Progenitor cell of endocrine pancreas (in vitro differentiated cells): ENCODE data around the gene TBL1X. TPM values are rescaled to one million over a fixed set of nuclear protein-coding genes. Genes with fewer than 3 reads are reported as not detected.
A peak's percentile ranks its signal among the peaks of the same experiment; 100 is the strongest.

Experiments
- DNase-seq: peaks from one replicate; pipeline ENCODE4 v3.0.0; 2021; ENCODE audit warnings: low spot score; ENCODE audit not compliant: unreplicated experiment
- H3K27ac Mint-ChIP-seq: 2 replicates; pipeline ENCODE4 v1.8.0; 2021; ENCODE audit warnings: mild to moderate bottlenecking, moderate library complexity, mixed read lengths
- H3K27me3 Mint-ChIP-seq: 2 replicates; pipeline ENCODE4 v1.8.0; 2021; ENCODE audit warnings: mixed read lengths
- H3K36me3 Mint-ChIP-seq: 2 replicates; pipeline ENCODE4 v1.8.0; 2022; ENCODE audit warnings: mixed read lengths; ENCODE audit not compliant: insufficient read depth
- H3K4me1 Mint-ChIP-seq: 2 replicates; pipeline ENCODE4 v1.8.0; 2021; ENCODE audit warnings: low read depth, mixed read lengths
- H3K4me3 Mint-ChIP-seq: 2 replicates; pipeline ENCODE4 v1.8.0; 2021; ENCODE audit warnings: low read depth, mild to moderate bottlenecking, moderate library complexity, mixed read lengths
- H3K9me3 Mint-ChIP-seq: 2 replicates; pipeline ENCODE4 v1.8.0; 2021; ENCODE audit warnings: low read depth, mixed read lengths
- total RNA-seq: library from RNA; stranded (reverse); gene quantifications from 2 replicates; pipeline ENCODE4 v1.2.1, GENCODE V29; 2021
- TF ChIP-seq, protein P1 (sequence below): fragments of 200-600 bp; sonication (generic); IDR thresholded peaks from one replicate; pipeline ENCODE4 v1.5.0; 2021; ENCODE audit warnings: antibody characterized with exemption, mild to moderate bottlenecking; ENCODE audit not compliant: unreplicated experiment

The TBL1X gene
- total RNA-seq, 1 donor from 2014 or later = 42.7 TPM

DNA sequence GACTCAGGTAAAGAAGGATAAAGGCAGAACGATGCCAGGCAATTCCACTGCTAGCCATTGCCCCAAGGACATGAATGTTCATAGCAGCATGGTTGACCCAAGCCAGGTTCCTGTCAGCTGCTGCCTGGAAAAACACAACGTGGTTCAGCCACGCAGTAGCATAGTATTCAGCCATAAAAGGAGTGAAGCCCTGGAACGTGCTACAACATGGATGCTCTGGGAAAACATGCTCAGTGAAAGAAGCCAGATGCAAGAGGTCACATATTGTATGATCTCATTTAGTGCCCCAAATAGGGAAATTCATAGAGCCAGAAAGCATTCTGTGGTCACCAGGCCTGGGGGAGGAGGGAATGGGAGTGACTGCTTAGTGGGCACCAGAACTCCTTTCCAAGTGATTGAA is 170.9 kb downstream of the TBL1X start:
- Mint-ChIP-seq H3K27me3 (no peaks in the 10 kb centered on the region), H3K4me1 (no peaks in the 10 kb centered on the region), H3K9me3 (peaks cover 17% of the 10 kb centered on the region), H3K4me3 (no peak overlapping the region), H3K36me3 (no peaks in the 10 kb centered on the region), H3K27ac (peak overlapping the region; percentile 80)
- TF ChIP-seq, protein P1, sequence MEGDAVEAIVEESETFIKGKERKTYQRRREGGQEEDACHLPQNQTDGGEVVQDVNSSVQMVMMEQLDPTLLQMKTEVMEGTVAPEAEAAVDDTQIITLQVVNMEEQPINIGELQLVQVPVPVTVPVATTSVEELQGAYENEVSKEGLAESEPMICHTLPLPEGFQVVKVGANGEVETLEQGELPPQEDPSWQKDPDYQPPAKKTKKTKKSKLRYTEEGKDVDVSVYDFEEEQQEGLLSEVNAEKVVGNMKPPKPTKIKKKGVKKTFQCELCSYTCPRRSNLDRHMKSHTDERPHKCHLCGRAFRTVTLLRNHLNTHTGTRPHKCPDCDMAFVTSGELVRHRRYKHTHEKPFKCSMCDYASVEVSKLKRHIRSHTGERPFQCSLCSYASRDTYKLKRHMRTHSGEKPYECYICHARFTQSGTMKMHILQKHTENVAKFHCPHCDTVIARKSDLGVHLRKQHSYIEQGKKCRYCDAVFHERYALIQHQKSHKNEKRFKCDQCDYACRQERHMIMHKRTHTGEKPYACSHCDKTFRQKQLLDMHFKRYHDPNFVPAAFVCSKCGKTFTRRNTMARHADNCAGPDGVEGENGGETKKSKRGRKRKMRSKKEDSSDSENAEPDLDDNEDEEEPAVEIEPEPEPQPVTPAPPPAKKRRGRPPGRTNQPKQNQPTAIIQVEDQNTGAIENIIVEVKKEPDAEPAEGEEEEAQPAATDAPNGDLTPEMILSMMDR = no peak
- DNase-seq = no peak

DNA sequence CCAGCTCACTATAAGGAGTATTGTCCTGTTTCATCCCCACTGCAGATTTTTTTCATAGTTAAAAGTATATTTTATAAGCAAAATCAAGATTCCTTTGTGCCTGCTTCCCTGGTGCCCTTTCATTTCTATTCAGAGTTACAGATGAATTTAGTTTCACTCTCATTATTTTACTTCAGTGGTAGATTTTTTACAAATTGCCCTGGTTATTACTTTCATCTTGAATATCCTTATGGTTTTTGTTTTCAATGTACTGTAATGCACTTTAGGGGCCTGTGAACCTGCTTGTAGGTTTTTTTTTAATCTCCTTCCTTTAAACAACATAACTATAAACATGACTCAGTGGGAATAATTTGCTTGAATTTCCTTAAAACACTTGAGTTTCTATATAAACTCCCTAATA is 174.0 kb downstream of the TBL1X start:
- Mint-ChIP-seq H3K9me3 (peaks cover 13% of the 10 kb centered on the region), H3K27ac (no peak overlapping the region)

DNA sequence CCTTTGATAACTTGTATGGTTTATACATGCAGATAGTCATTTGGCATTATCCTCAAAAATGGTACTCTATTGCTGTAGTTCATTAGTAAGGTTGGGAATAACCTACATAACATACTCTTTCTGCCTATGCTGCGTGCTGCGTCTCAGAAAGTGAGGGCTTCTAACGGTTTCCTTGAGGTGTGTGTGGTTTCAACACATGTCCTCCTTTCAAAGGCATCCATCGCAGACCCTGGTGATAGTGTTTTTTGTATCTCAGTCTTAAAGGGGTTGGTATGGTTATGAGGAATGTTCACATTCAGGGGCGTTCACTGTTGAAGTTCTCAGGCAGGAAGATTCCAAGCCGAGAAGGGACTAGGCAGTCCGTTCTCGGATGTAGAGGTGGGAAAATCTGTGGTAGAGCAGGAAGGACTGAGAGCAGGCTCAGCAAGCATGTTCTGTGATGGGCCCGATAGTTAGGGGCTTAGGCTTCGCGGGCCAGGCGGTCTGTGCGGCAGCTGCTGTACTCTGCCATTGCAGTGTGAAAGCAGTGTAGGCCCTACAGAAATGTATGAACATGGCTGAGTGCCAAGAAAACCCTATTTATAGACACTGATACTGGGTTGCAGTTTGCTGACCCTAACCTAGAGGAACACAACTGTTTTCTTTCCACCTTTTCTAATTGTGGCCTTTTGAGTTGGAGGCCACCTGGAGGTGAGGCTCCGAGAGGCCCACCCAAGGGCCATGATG is 177.6 kb downstream of the TBL1X start:
- peaks cover 5% of the 10 kb centered on the region for H3K4me1 Mint-ChIP-seq
- H3K9me3 Mint-ChIP-seq = peaks cover 13% of the 10 kb centered on the region
- TF ChIP-seq, protein P1 = no peak
- no peak overlapping the region for H3K27ac Mint-ChIP-seq
- H3K27me3 Mint-ChIP-seq = no peaks in the 10 kb centered on the region
- no peak overlapping the region for H3K4me3 Mint-ChIP-seq
- no peak for DNase-seq
- H3K36me3 Mint-ChIP-seq = peaks cover 4% of the 10 kb centered on the region

More for the DNA sequence above, 174.0 kb downstream of the TBL1X start:
- Mint-ChIP-seq H3K27me3 (no peaks in the 10 kb centered on the region), H3K4me3 (no peak overlapping the region), H3K4me1 (no peaks in the 10 kb centered on the region), H3K36me3 (no peaks in the 10 kb centered on the region)
- TF ChIP-seq, protein P1 = no peak
- no peak for DNase-seq

DNA sequence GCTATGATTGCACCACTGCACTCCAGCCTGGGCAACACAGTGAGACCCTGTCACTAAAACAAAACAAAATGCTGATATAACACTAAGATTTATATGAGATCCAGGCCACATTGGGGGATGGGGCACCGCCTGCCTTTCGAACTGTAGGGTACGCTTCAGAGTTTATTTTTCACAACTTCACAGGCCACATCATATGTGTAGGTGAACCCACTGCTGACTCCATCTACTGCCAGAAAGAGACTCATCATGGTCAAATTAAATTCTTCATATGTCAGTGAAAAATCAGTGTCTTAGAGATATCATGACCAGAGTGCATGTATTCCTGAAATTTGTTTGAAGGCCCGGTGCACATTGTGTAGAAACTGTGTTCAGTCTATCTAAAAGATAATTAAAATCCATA is 178.9 kb downstream of the TBL1X start:
- TF ChIP-seq, protein P1 = no peak
- H3K36me3 Mint-ChIP-seq = peaks cover 4% of the 10 kb centered on the region
- H3K27ac Mint-ChIP-seq = no peak overlapping the region
- DNase-seq = no peak
- H3K9me3 Mint-ChIP-seq = peaks cover 12% of the 10 kb centered on the region
- no peak overlapping the region for H3K4me3 Mint-ChIP-seq
- H3K27me3 Mint-ChIP-seq = no peaks in the 10 kb centered on the region
- H3K4me1 Mint-ChIP-seq = peaks cover 5% of the 10 kb centered on the region

DNA sequence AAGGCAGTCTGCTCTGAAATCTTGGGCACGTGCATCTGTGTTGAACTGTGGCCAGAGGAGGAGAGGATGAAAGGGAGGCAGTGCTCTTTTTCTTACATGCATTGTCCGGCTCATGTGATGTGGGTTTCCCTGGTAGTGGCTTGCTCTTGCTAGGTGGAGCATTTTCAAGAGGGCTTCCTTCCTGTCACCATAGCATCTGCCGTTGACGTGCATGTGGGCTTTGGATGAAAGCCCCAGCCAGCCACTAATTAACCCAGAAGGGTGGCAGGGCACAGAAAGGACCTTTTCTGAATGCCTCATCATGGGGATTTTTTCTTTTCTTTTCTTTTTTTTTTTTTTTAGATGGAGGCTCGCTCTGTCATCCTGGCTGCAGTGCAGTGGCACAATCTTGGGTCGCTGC is 179.5 kb downstream of the TBL1X start:
- Mint-ChIP-seq H3K27me3 (no peaks in the 10 kb centered on the region), H3K4me3 (no peak overlapping the region), H3K36me3 (peaks cover 4% of the 10 kb centered on the region), H3K27ac (no peak overlapping the region), H3K4me1 (peaks cover 5% of the 10 kb centered on the region), H3K9me3 (peaks cover 12% of the 10 kb centered on the region)
- no peak for DNase-seq
- TF ChIP-seq, protein P1 = no peak
